ENCODE measurements around the gene SUCO. TPM values are rescaled to one million over a fixed set of nuclear protein-coding genes. Genes with fewer than 3 reads are reported as not detected.

The SUCO gene
- total RNA-seq, 1 experiment from 2014 or later: 37.7 TPM

GRCh38 chr1:172517545-172517944 lies 15.4 kb upstream of the SUCO start:
- H3K36me3 Mint-ChIP-seq (ENCODE audit: insufficient read depth in 1 of 3, low read depth in 3 of 3): no peaks in the 10 kb centered on the region
- H2BK12ac ChIP-seq (ENCODE audit: insufficient read length, low read depth, low read length): no peak overlapping the region
- WGBS (ENCODE audit: extremely low coverage, insufficient read length, low lambda C conversion rate): no CpG with 5 or more reads among the region's 4 CpGs

More at GRCh38 chr1:172517545-172517944, 15.4 kb upstream of the SUCO start:
- no peak overlapping the region for H2BK5ac ChIP-seq (ENCODE audit: insufficient read length, low read length)
- H3K9me3 ChIP-seq (ENCODE audit: control insufficient read depth, low read depth, low read length): no peaks in the 10 kb centered on the region
- H2AK5ac ChIP-seq (ENCODE audit: insufficient read length, low read length): no peak overlapping the region
- H3K79me1 ChIP-seq (ENCODE audit: insufficient read depth, low read depth, low read length, poor library complexity, severe bottlenecking): no peaks in the 10 kb centered on the region
- H3K27ac ChIP-seq (ENCODE audit: insufficient read length, low read depth, low read length): no peak overlapping the region
- TF ChIP-seq CTCF (conservative IDR thresholded peaks at IDR 0.05): no peak
- no peaks in the 10 kb centered on the region for H3K79me2 ChIP-seq (ENCODE audit: insufficient read depth, low read length)
- no peak overlapping the region for H2BK120ac ChIP-seq (ENCODE audit: low read depth, low read length, poor library complexity, severe bottlenecking)
- no peak overlapping the region for H3K9ac ChIP-seq (ENCODE audit: extremely low read depth, insufficient read length, low read length)
- no peaks in the 10 kb centered on the region for H3K9me3 Mint-ChIP-seq
- H2BK15ac ChIP-seq (ENCODE audit: low read depth, low read length): no peak overlapping the region
- no peak overlapping the region for H3K4me2 ChIP-seq (ENCODE audit: insufficient read depth, insufficient read length, low read length)
- no peaks in the 10 kb centered on the region for H3K27me3 Mint-ChIP-seq (ENCODE audit: low read depth)
- H3K23ac ChIP-seq (ENCODE audit: insufficient read length, low read depth, low read length): no peak overlapping the region
- no peaks in the 10 kb centered on the region for H3K27me3 ChIP-seq (ENCODE audit: insufficient read depth, low read length)
- H3K18ac ChIP-seq (ENCODE audit: insufficient read length, low read depth, low read length): no peak overlapping the region
- H3K23me2 ChIP-seq (ENCODE audit: insufficient read length, low read depth, low read length, poor library complexity, severe bottlenecking): no peaks in the 10 kb centered on the region
- no peaks in the 10 kb centered on the region for H4K20me1 ChIP-seq (ENCODE audit: control insufficient read depth, insufficient read depth, insufficient read length)
- no peaks in the 10 kb centered on the region for H3K4me1 ChIP-seq (ENCODE audit: insufficient read depth, low read length)
- no peak overlapping the region for H3K14ac ChIP-seq (ENCODE audit: insufficient read depth, low read length)
- H2AFZ ChIP-seq (ENCODE audit: low read length): no peak overlapping the region
- H4K8ac ChIP-seq (replicated peaks; ENCODE audit: insufficient read length, low read depth, low read length): no peak overlapping the region
- H3K27ac Mint-ChIP-seq: no peak overlapping the region
- no peak overlapping the region for H4K5ac ChIP-seq (ENCODE audit: insufficient read length, low read depth, low read length)
- H3K4me3 Mint-ChIP-seq: no peak overlapping the region
- DNase-seq: no peak
- no peak overlapping the region for H3T11ph ChIP-seq (ENCODE audit: low read length)
- H3K4ac ChIP-seq (ENCODE audit: low read depth, low read length): no peak overlapping the region
- H4K91ac ChIP-seq (ENCODE audit: insufficient read length, low read depth, low read length): no peak overlapping the region
- H2BK20ac ChIP-seq (ENCODE audit: low read depth, low read length, poor library complexity, severe bottlenecking): no peak overlapping the region
- H3K56ac ChIP-seq (ENCODE audit: insufficient read length, low read depth, low read length): no peak overlapping the region
- H3K4me1 Mint-ChIP-seq: no peaks in the 10 kb centered on the region

Measured in H9 (cell line).